ENCODE data around the gene VSTM1. TPM values are rescaled to one million over a fixed set of nuclear protein-coding genes. Genes with fewer than 3 reads are reported as not detected.
A peak's percentile ranks its signal among the peaks of the same experiment; 100 is the strongest.
"Not testable (repeated sequence)": the region's sequence is repeated elsewhere in the genome, so short reads cannot be mapped to it uniquely, and the experiment has no call there.

VSTM1 gene
- total RNA-seq, 2 experiments from 2014 or later = not detected

DNA sequence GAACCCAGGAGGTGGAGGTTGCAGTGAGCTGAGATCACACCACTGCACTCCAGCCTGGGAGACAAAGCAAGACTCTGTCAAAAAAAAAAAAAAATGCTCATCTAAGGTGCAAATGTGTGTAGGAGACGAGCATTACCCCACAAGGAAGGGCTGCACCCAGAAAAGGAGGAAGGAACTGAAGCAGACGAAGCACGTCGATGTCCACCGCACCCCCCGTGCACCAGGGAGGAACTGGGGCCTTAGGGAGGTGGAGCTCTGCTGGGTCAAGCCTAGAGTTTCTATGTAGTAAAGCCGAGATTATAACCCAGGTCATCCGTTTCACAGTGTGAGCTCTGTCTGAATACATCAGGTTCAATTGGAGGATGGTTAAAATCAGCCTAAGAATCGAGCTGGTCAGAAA is 1.1 kb downstream of the VSTM1 start:
- ChIA-PET POLR2A (no interaction called here), CTCF (interaction anchor here (0.8 kb wide), 1 partner anchor 513 kb away, joined by 3 read pairs; no protein-coding TSS in a partner anchor)
- Mint-ChIP-seq H3K4me1 (ENCODE audit: low read depth) (no peaks in the 10 kb centered on the region), H3K36me3 (no peaks in the 10 kb centered on the region), H3K27ac (no peak overlapping the region), H3K27me3 (peaks cover 13% of the 10 kb centered on the region), H3K9me3 (no peaks in the 10 kb centered on the region), H3K4me3 (no peak overlapping the region)
- no peak for DNase-seq
- intact Hi-C loops (cut with micrococcal nuclease) = no loop called here

DNA sequence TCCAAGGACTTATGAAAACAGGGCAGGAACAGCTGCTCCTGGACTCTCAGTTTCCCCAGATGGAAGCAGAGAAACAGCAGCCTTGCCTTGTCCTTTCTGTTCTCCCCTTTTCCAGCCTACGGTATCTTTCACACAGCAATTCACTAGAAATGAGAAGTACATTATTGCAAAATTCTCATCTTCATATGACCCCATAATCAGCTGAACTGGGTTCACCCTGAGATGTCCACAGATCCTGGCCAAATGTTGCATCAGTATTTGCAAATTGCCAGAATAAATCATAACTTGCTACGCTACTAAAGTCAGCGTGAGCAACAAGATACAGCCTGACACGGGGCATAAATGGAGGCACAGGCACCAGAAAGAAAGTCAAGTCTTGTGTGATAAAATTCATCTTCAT is 16.1 kb downstream of the VSTM1 start:
- H3K36me3 Mint-ChIP-seq = no peaks in the 10 kb centered on the region
- H3K9me3 Mint-ChIP-seq = no peaks in the 10 kb centered on the region
- H3K27me3 Mint-ChIP-seq = peaks cover 18% of the 10 kb centered on the region
- no peaks in the 10 kb centered on the region for H3K4me1 Mint-ChIP-seq (ENCODE audit: low read depth)
- no peak overlapping the region for H3K4me3 Mint-ChIP-seq
- no peak overlapping the region for H3K27ac Mint-ChIP-seq
- DNase-seq = no peak
- intact Hi-C loops (cut with micrococcal nuclease) = no loop called here
- CTCF ChIA-PET = interaction anchor here (0.6 kb wide), 1 partner anchor 120 kb away, joined by 3 read pairs; no protein-coding TSS in a partner anchor
- POLR2A ChIA-PET = no interaction called here

DNA sequence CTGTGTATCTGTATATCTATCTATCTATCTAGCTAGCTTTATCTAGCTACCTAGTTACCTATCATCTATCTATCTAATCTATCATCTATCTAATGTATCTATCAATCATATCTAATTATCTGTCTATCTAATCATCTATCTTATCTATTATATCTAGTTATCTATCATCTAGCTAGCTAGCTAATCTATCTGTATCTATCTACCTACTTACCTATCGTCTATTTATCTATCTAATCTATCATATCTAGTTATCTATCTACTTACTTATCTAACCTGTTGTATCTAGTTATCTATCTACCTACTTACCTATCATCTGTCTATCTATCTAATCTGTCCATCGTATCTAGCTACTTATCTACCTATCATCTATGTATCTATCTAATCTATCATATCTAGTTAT is 17.9 kb downstream of the VSTM1 start:
- Mint-ChIP-seq H3K27me3 (peaks cover 23% of the 10 kb centered on the region), H3K9me3 (no peaks in the 10 kb centered on the region), H3K27ac (no peak overlapping the region), H3K4me3 (no peak overlapping the region), H3K4me1 (ENCODE audit: low read depth) (no peaks in the 10 kb centered on the region), H3K36me3 (no peaks in the 10 kb centered on the region)
- DNase-seq = no peak
- ChIA-PET POLR2A (no interaction called here), CTCF (interaction anchor here (1.5 kb wide), 1 partner anchor 16 kb away, joined by 8 read pairs; no protein-coding TSS in a partner anchor)
- intact Hi-C loops (cut with micrococcal nuclease) = no loop called here

DNA sequence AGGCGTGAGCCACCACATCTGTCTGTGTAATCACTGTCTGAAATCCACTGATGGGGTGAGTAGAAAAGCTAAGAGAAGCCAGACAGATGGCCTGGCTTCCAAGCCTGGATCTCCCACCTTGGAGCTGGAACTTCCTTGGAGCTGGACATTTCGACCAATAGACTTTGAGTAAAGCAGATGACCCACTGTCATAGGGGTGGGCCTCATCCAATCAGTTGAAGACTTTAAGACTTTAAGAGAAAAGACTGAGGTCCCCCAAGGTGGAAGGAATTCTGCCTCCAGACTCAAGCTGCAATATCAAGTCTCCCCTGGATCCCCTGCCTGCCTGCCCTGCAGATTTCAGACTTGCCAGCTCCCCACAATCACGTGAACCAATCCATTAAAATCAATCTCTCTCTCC is 20.7 kb downstream of the VSTM1 start:
- Mint-ChIP-seq H3K36me3 (no peaks in the 10 kb centered on the region), H3K9me3 (no peaks in the 10 kb centered on the region), H3K27me3 (peaks cover 25% of the 10 kb centered on the region), H3K4me3 (no peak overlapping the region), H3K4me1 (ENCODE audit: low read depth) (no peaks in the 10 kb centered on the region), H3K27ac (no peak overlapping the region)
- DNase-seq = no peak
- intact Hi-C loops (cut with micrococcal nuclease) = no loop called here
- POLR2A ChIA-PET = no interaction called here
- CTCF ChIA-PET = interaction anchor here (0.8 to 1.1 kb wide), 2 partner anchors 13 to 250 kb away, joined by 3 read pairs; no protein-coding TSS in a partner anchor

DNA sequence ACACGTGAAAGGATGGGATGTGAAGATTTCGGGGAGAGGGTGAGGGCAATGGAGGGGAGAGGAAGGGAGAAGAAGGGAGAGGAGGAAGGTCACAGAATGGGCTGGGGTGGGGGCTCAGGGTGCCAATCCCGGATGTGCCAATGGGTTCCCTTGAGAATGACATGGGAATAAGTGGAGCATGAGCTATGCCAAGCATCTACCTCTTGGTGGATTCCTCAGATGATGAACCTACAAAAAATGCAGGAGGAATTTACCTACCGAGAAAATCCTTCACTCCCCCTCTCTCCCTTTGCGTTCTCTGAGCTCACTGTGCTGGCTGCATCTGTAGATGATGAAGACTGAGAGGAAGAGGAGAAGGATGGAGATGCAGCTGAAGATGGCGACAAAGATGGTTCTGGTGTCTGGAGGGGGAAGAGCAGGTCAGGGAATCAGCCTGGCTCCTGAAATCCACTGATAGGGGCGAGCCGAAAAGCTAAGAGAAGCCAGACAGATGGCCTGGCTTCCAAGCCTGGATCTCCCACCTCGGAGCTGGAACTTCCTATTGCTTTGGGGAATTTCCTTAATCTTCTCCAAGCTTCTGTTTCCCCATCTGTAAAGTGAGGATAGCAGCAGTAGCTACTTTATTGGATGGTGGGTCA is 21.6 kb downstream of the VSTM1 start:
- DNase-seq = no peak
- H3K27ac Mint-ChIP-seq = no peak overlapping the region
- CTCF ChIA-PET = interaction anchor here (1.3 kb wide), 1 partner anchor 249 kb away, joined by 6 read pairs; no protein-coding TSS in a partner anchor
- H3K4me1 Mint-ChIP-seq (ENCODE audit: low read depth) = no peaks in the 10 kb centered on the region
- H3K4me3 Mint-ChIP-seq = no peak overlapping the region
- H3K36me3 Mint-ChIP-seq = no peaks in the 10 kb centered on the region
- peaks cover 25% of the 10 kb centered on the region for H3K27me3 Mint-ChIP-seq
- POLR2A ChIA-PET = no interaction called here
- intact Hi-C loops (cut with micrococcal nuclease) = no loop called here
- no peaks in the 10 kb centered on the region for H3K9me3 Mint-ChIP-seq

DNA sequence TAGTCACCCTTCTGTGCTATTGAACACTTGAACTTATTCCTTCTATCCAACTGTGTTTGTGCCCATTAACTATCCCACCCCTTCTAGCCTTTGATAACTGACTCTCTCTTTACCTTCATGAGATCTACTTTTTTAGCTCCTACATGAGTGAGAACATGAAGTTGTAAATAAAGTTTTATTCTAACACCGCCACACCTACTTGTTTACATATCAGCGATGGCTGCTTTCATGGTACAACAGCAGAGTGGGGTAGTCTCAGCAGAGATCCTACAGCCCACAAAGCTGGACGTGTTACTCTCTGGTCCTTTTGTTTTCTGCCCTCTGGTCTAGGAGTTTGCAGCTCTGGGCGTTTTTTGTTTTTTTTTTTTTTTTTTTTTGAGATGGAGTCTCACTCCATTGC is 23.7 kb downstream of the VSTM1 start:
- no peaks in the 10 kb centered on the region for H3K4me1 Mint-ChIP-seq (ENCODE audit: low read depth)
- no peak for DNase-seq
- no peaks in the 10 kb centered on the region for H3K9me3 Mint-ChIP-seq
- H3K36me3 Mint-ChIP-seq = no peaks in the 10 kb centered on the region
- no peak overlapping the region for H3K27ac Mint-ChIP-seq
- intact Hi-C loops (cut with micrococcal nuclease) = no loop called here
- no peak overlapping the region for H3K4me3 Mint-ChIP-seq
- POLR2A ChIA-PET = no interaction called here
- CTCF ChIA-PET = interaction anchor here (4.0 kb wide), 1 partner anchor 10 kb away, joined by 16 read pairs; no protein-coding TSS in a partner anchor
- H3K27me3 Mint-ChIP-seq = peaks cover 23% of the 10 kb centered on the region

DNA sequence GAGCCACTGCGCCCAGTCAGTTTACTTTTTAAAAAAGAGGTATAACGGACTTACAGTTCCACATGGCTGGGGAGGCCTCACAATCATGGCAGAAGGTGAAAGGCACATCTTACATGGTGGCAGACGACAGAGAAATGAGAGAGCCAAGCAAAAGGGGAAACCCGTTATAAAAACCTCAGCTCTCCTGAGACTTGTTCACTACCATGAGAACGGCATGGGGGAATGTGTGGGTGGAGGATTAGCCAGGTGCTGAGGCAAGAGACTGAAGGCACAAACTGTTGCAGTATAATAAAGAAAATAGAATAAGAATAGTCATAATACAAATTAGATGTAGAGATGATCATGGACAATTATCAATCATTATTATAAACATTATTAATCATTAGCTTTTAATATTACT is 27.2 kb downstream of the VSTM1 start:
- POLR2A ChIA-PET; H3K9me3 Mint-ChIP-seq; H3K4me1 Mint-ChIP-seq (ENCODE audit: low read depth); H3K4me3 Mint-ChIP-seq; DNase-seq; H3K27me3 Mint-ChIP-seq; H3K27ac Mint-ChIP-seq; CTCF ChIA-PET; intact Hi-C loops (cut with micrococcal nuclease); H3K36me3 Mint-ChIP-seq: not testable (repeated sequence)

DNA sequence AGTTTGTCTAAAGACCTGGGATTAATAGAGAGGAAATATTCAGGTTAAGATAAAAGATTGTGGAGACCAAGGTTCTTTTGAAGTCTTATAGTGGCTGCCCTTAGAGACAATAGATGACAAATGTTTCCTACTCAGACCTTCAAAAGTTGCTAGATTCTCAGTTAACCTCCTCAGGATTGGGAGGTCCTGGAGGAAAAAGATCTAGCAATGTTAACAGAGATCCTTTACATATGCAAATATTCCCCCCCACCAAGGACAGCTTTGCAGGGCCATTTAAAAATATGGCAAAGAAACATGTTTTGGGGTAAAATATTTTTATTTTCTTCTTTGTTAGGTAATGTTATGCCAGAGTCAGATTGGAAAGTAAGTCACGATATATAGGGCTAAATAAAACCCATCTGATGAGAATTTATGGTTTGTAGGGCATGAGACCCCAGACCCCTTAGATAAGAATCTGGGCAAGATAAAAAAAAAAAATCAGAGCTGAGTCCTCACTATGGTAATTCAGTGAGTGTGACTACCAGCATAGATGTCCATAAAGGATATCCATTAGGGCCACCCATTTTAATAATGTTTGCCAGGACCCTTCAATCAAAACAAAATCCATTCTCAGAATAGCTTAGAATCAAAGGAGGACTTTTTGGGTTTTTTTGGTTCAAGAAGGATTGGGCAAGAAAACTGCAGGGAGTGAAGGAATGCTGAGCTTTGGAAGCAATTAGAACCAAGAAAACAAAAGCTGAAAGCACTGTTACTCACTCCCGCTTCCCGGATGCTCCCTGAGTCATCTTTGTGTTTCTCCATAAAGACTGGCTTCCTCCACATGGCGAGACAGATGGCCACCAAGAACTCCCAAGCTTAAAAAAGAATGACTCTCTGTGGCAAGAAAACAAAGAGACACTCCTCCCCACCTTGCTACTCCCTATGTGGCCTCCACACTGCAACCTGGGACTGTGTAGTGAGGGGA is 28.2 kb downstream of the VSTM1 start:
- Mint-ChIP-seq H3K4me3 (no peak overlapping the region), H3K9me3 (no peaks in the 10 kb centered on the region), H3K36me3 (no peaks in the 10 kb centered on the region), H3K4me1 (ENCODE audit: low read depth) (no peaks in the 10 kb centered on the region), H3K27me3 (peaks cover 10% of the 10 kb centered on the region), H3K27ac (no peak overlapping the region)
- CTCF ChIA-PET = interaction anchor here (0.6 to 1.1 kb wide), 3 partner anchors 11 to 1148 kb away, joined by 3 to 7 read pairs (median 3); no protein-coding TSS in a partner anchor
- POLR2A ChIA-PET = no interaction called here
- no peak for DNase-seq
- intact Hi-C loops (cut with micrococcal nuclease) = no loop called here

- Mint-ChIP-seq H3K27me3 (peaks cover 22% of the 10 kb centered on the region), H3K9me3 (no peaks in the 10 kb centered on the region), H3K27ac (no peak overlapping the region), H3K4me1 (ENCODE audit: low read depth) (no peaks in the 10 kb centered on the region), H3K4me3 (no peak overlapping the region), H3K36me3 (no peaks in the 10 kb centered on the region)
- ChIA-PET POLR2A (no interaction called here), CTCF (interaction anchor here (0.9 to 1.0 kb wide), 4 partner anchors 8 to 240 kb away, joined by 3 to 9 read pairs (median 4); no protein-coding TSS in a partner anchor)
- no peak for DNase-seq
- intact Hi-C loops (cut with micrococcal nuclease) = no loop called here
Measured at GRCh38 chr19:54030895-54031586, 32.7 kb downstream of the VSTM1 start.

GRCh38 chr19:54029930-54030490 is 33.7 kb downstream of the VSTM1 start:
- POLR2A ChIA-PET = no interaction called here
- Mint-ChIP-seq H3K27me3 (peaks cover 24% of the 10 kb centered on the region), H3K4me3 (no peak overlapping the region), H3K9me3 (no peaks in the 10 kb centered on the region), H3K36me3 (no peaks in the 10 kb centered on the region), H3K4me1 (ENCODE audit: low read depth) (no peaks in the 10 kb centered on the region), H3K27ac (no peak overlapping the region)
- CTCF ChIA-PET = interaction anchor here (0.6 to 1.9 kb wide), 26 partner anchors 10 to 239 kb away, joined by 3 to 23 read pairs (median 4); partner anchors contain the start of genes MYADM and PRKCG
- peak; percentile 67 for DNase-seq
- intact Hi-C loops (cut with micrococcal nuclease) = no loop called here

- no peak overlapping the region for H3K27ac Mint-ChIP-seq
Measured at GRCh38 chr19:54029301-54029700, 34.4 kb downstream of the VSTM1 start.

More at GRCh38 chr19:54029301-54029700, 34.4 kb downstream of the VSTM1 start:
- ChIA-PET CTCF (interaction anchor here (0.7 to 1.9 kb wide), 12 partner anchors 10 to 237 kb away, joined by 3 to 23 read pairs (median 6); partner anchors contain the start of gene MYADM), POLR2A (no interaction called here)
- intact Hi-C loops (cut with micrococcal nuclease) = no loop called here
- Mint-ChIP-seq H3K9me3 (no peaks in the 10 kb centered on the region), H3K27me3 (peaks cover 28% of the 10 kb centered on the region), H3K4me1 (ENCODE audit: low read depth) (no peaks in the 10 kb centered on the region), H3K36me3 (no peaks in the 10 kb centered on the region), H3K4me3 (no peak overlapping the region)
- no peak for DNase-seq
